ENCODE results near the gene ADAM10. TPM values are rescaled to one million over a fixed set of nuclear protein-coding genes. Genes with fewer than 3 reads are reported as not detected.

The ADAM10 gene
- total RNA-seq, 2 experiments from 2014 or later, result 61.9 to 103 TPM

GRCh38 chr15:58676766-58677165, 72.7 kb downstream of the ADAM10 start:
- TF ChIP-seq EZH2phosphoT487 (IDR thresholded peaks at IDR 0.05; ENCODE audit: borderline replicate concordance, low read depth, low read length), result no peak
- TF ChIP-seq CTCF (conservative IDR thresholded peaks at IDR 0.05; ENCODE audit: low read length), result no peak
- Histone ChIP-seq H3K4me1 (ENCODE audit: insufficient read depth, low read length, poor library complexity, severe bottlenecking) (no peaks in the 10 kb centered on the region), H3K36me3 (ENCODE audit: insufficient read depth, low read length) (peaks cover 6% of the 10 kb centered on the region; the same call in 1 of the 2 replicates), H4K20me1 (ENCODE audit: insufficient read depth, low read length) (no peaks in the 10 kb centered on the region), H3K4me3 (ENCODE audit: low read depth, low read length, poor library complexity, severe bottlenecking) (no peak overlapping the region), H2AFZ (ENCODE audit: low read length) (no peak overlapping the region), H3K79me2 (ENCODE audit: insufficient read depth, low read depth, low read length) (no peaks in the 10 kb centered on the region; the same call in 1 of the 2 replicates), H3K9me3 (ENCODE audit: low read length) (no peaks in the 10 kb centered on the region), H3K9me2 (ENCODE audit: insufficient read depth, low read length) (no peaks in the 10 kb centered on the region), H3K4me2 (ENCODE audit: low read length) (no peak overlapping the region), H3K27ac (ENCODE audit: low read depth, low read length, poor library complexity, severe bottlenecking) (no peak overlapping the region)
- POLR2A ChIA-PET, result interaction anchor here (2.1 kb wide), 1 partner anchor 48 kb away, joined by 4 read pairs; no protein-coding TSS in a partner anchor
- intact Hi-C loops (cut with micrococcal nuclease; ENCODE audit: unreplicated experiment), result no loop called here
- CTCF ChIA-PET (ENCODE audit: unreplicated experiment), result no interaction called here
- DNase-seq (ENCODE audit: low spot score), result no peak
- TSS peak; percentile 27 for BruUV-seq (replicated peaks)

GRCh38 chr15:58671186-58671585, 78.3 kb downstream of the ADAM10 start:
- TF ChIP-seq CTCF (conservative IDR thresholded peaks at IDR 0.05; ENCODE audit: low read length) (no peak), EZH2phosphoT487 (IDR thresholded peaks at IDR 0.05; ENCODE audit: borderline replicate concordance, low read depth, low read length) (no peak)
- ChIA-PET CTCF (ENCODE audit: unreplicated experiment) (no interaction called here), POLR2A (interaction anchor here (0.6 kb wide), 1 partner anchor 27 kb away, joined by 3 read pairs; no protein-coding TSS in a partner anchor)
- Histone ChIP-seq H3K9me2 (ENCODE audit: insufficient read depth, low read length) (no peaks in the 10 kb centered on the region), H2AFZ (ENCODE audit: low read length) (no peak overlapping the region), H4K20me1 (ENCODE audit: insufficient read depth, low read length) (no peaks in the 10 kb centered on the region), H3K4me3 (ENCODE audit: low read depth, low read length, poor library complexity, severe bottlenecking) (no peak overlapping the region), H3K79me2 (ENCODE audit: insufficient read depth, low read depth, low read length) (no peaks in the 10 kb centered on the region), H3K4me2 (ENCODE audit: low read length) (no peak overlapping the region), H3K27ac (ENCODE audit: low read depth, low read length, poor library complexity, severe bottlenecking) (no peak overlapping the region), H3K4me1 (ENCODE audit: insufficient read depth, low read length, poor library complexity, severe bottlenecking) (no peaks in the 10 kb centered on the region), H3K36me3 (ENCODE audit: insufficient read depth, low read length) (no peaks in the 10 kb centered on the region), H3K9me3 (ENCODE audit: low read length) (no peaks in the 10 kb centered on the region)
- intact Hi-C loops (cut with micrococcal nuclease; ENCODE audit: unreplicated experiment), result no loop called here
- DNase-seq (ENCODE audit: low spot score), result no peak
- no TSS peak for BruUV-seq (replicated peaks)

GRCh38 chr15:58669108-58669507, 80.4 kb downstream of the ADAM10 start:
- no peak for DNase-seq (ENCODE audit: low spot score)
- intact Hi-C loops (cut with micrococcal nuclease; ENCODE audit: unreplicated experiment), result no loop called here
- Histone ChIP-seq H2AFZ (ENCODE audit: low read length) (no peak overlapping the region), H4K20me1 (ENCODE audit: insufficient read depth, low read length) (no peaks in the 10 kb centered on the region), H3K9me2 (ENCODE audit: insufficient read depth, low read length) (no peaks in the 10 kb centered on the region), H3K4me3 (ENCODE audit: low read depth, low read length, poor library complexity, severe bottlenecking) (no peak overlapping the region), H3K9me3 (ENCODE audit: low read length) (no peaks in the 10 kb centered on the region), H3K79me2 (ENCODE audit: insufficient read depth, low read depth, low read length) (no peaks in the 10 kb centered on the region), H3K4me1 (ENCODE audit: insufficient read depth, low read length, poor library complexity, severe bottlenecking) (no peaks in the 10 kb centered on the region), H3K4me2 (ENCODE audit: low read length) (no peak overlapping the region), H3K36me3 (ENCODE audit: insufficient read depth, low read length) (peaks cover 8% of the 10 kb centered on the region; the same call in 1 of the 2 replicates), H3K27ac (ENCODE audit: low read depth, low read length, poor library complexity, severe bottlenecking) (no peak overlapping the region)
- ChIA-PET CTCF (ENCODE audit: unreplicated experiment) (no interaction called here), POLR2A (interaction anchor here (0.6 to 1.6 kb wide), 2 partner anchors 9 to 267 kb away, joined by 5 read pairs; no protein-coding TSS in a partner anchor)
- TF ChIP-seq EZH2phosphoT487 (IDR thresholded peaks at IDR 0.05; ENCODE audit: borderline replicate concordance, low read depth, low read length), result no peak
- no peak for TF ChIP-seq CTCF (conservative IDR thresholded peaks at IDR 0.05; ENCODE audit: low read length)
- no TSS peak for BruUV-seq (replicated peaks)
